Suprapubic skin (tissue), 4 donors: Measurements from ENCODE around the gene TMEM213. TPM values are rescaled to one million over a fixed set of nuclear protein-coding genes. Genes with fewer than 3 reads are reported as not detected.
A peak's percentile ranks its signal among the peaks of the same experiment; 100 is the strongest.

Experiments
- DNase-seq, 2 donors: peaks; one replicate each; pipeline ENCODE4 v3.0.0-alpha.2; 2019; ENCODE audit warnings: low spot score in 2 of 2
- H3K27ac ChIP-seq: fragments of 200-600 bp; sonication (generic); one replicate; pipeline ENCODE4 v1.5.1; 2019
- H3K27me3 ChIP-seq: fragments of 200-600 bp; sonication (generic); one replicate; pipeline ENCODE4 v1.5.1; 2019
- H3K36me3 ChIP-seq: fragments of 200-600 bp; sonication (generic); one replicate; pipeline ENCODE4 v1.5.1; 2019
- H3K4me1 ChIP-seq: fragments of 200-600 bp; sonication (generic); one replicate; pipeline ENCODE4 v1.5.1; 2019
- H3K4me3 ChIP-seq: fragments of 200-600 bp; sonication (generic); one replicate; pipeline ENCODE4 v1.5.1; 2019; ENCODE audit warnings: mild to moderate bottlenecking
- H3K9me3 ChIP-seq: fragments of 200-600 bp; sonication (generic); one replicate; pipeline ENCODE4 v1.5.1; 2019
- CTCF ChIP-seq, 2 donors: fragments of 200-600 bp in 1 of 2; fragments of 450-650 bp in 1 of 2; sonication (generic) in 1 of 2; IDR thresholded peaks; one replicate each; pipeline ENCODE4 v1.5.1; 2016 to 2019; ENCODE audit warnings: antibody characterized with exemption in 2 of 2, mild to moderate bottlenecking in 1 of 2, moderate library complexity in 1 of 2
- EP300 ChIP-seq: sonication (generic); formaldehyde crosslinking; IDR thresholded peaks from one replicate; pipeline ENCODE4 v1.6.1; 2017; ENCODE audit warnings: antibody characterized with exemption
- POLR2A ChIP-seq, 2 donors: fragments of 450-650 bp; IDR thresholded peaks; one replicate each; pipeline ENCODE4 v1.6.1; 2017; ENCODE audit warnings: antibody characterized with exemption in 2 of 2, mild to moderate bottlenecking in 2 of 2, moderate library complexity in 2 of 2
- POLR2AphosphoS5 ChIP-seq, 3 donors: sonication (generic); formaldehyde crosslinking; IDR thresholded peaks; one replicate each; pipeline ENCODE4 v1.6.1; 2017; ENCODE audit warnings: antibody characterized with exemption in 3 of 3
- WGBS: methylation state at CpG from one replicate; pipeline ENCODE4 v1.1.5; 2018; 5-methylcytosine and 5-hydroxymethylcytosine counted together
- total RNA-seq, 4 donors: library from RNA; depleted of rRNA; stranded (reverse); fragments of >200 nt; gene quantifications; one replicate each; pipeline ENCODE4 v1.1.0, GENCODE V29; 2016

Gene TMEM213
- total RNA-seq, 4 donors from 2014 or later, result 11.4 to 20.8 (median 14.8) TPM

- Histone ChIP-seq H3K9me3 (no peaks in the 10 kb centered on the region), H3K4me3 (no peak overlapping the region), H3K36me3 (peaks cover 14% of the 10 kb centered on the region), H3K4me1 (no peaks in the 10 kb centered on the region), H3K27ac (no peak overlapping the region), H3K27me3 (no peaks in the 10 kb centered on the region)
- no peak for DNase-seq
- no peak for TF ChIP-seq CTCF (IDR thresholded peaks at IDR 0.05)
- no peak for TF ChIP-seq POLR2AphosphoS5 (IDR thresholded peaks at IDR 0.05)
- TF ChIP-seq EP300, result no peak
- TF ChIP-seq POLR2A (IDR thresholded peaks at IDR 0.05), result no peak
- WGBS, result 97% methylated on average over 9 of the region's 9 CpGs
Measured at GRCh38 chr7:138863931-138864330, 66.1 kb downstream of the TMEM213 start.

GRCh38 chr7:138864667-138865066, 66.9 kb downstream of the TMEM213 start:
- H3K9me3 ChIP-seq, result no peaks in the 10 kb centered on the region
- no peaks in the 10 kb centered on the region for H3K4me1 ChIP-seq
- H3K4me3 ChIP-seq, result no peak overlapping the region
- no peaks in the 10 kb centered on the region for H3K27me3 ChIP-seq
- TF ChIP-seq POLR2AphosphoS5 (IDR thresholded peaks at IDR 0.05) (peak in 1 of 3 donors; percentile 28), EP300 (no peak)
- no peak overlapping the region for H3K27ac ChIP-seq
- no peak for DNase-seq
- peaks cover 20% of the 10 kb centered on the region for H3K36me3 ChIP-seq
- 46% methylated on average over 3 of the region's 3 CpGs for WGBS

GRCh38 chr7:138865843-138866242, 68.0 kb downstream of the TMEM213 start:
- WGBS, result 65% methylated on average over 4 of the region's 4 CpGs
- Histone ChIP-seq H3K4me3 (no peak overlapping the region), H3K4me1 (no peaks in the 10 kb centered on the region), H3K27me3 (no peaks in the 10 kb centered on the region), H3K9me3 (no peaks in the 10 kb centered on the region), H3K27ac (no peak overlapping the region), H3K36me3 (peaks cover 18% of the 10 kb centered on the region)
- no peak for DNase-seq
- TF ChIP-seq POLR2AphosphoS5 (IDR thresholded peaks at IDR 0.05) (no peak), POLR2A (IDR thresholded peaks at IDR 0.05) (no peak), EP300 (no peak), CTCF (IDR thresholded peaks at IDR 0.05) (no peak)

GRCh38 chr7:138866353-138866752, 68.6 kb downstream of the TMEM213 start:
- TF ChIP-seq CTCF (IDR thresholded peaks at IDR 0.05) (no peak), POLR2A (IDR thresholded peaks at IDR 0.05) (no peak), POLR2AphosphoS5 (IDR thresholded peaks at IDR 0.05) (no peak), EP300 (no peak)
- no peak for DNase-seq
- no peaks in the 10 kb centered on the region for H3K4me1 ChIP-seq
- H3K4me3 ChIP-seq, result no peak overlapping the region
- H3K27ac ChIP-seq, result no peak overlapping the region
- peaks cover 18% of the 10 kb centered on the region for H3K36me3 ChIP-seq
- H3K27me3 ChIP-seq, result no peaks in the 10 kb centered on the region
- WGBS, result 97% methylated on average over 9 of the region's 9 CpGs
- H3K9me3 ChIP-seq, result no peaks in the 10 kb centered on the region

- Histone ChIP-seq H3K27ac (no peak overlapping the region), H3K4me1 (no peaks in the 10 kb centered on the region), H3K9me3 (no peaks in the 10 kb centered on the region), H3K27me3 (no peaks in the 10 kb centered on the region), H3K4me3 (no peak overlapping the region), H3K36me3 (peaks cover 18% of the 10 kb centered on the region)
- no peak for DNase-seq
- TF ChIP-seq POLR2A (IDR thresholded peaks at IDR 0.05) (no peak), EP300 (no peak), CTCF (IDR thresholded peaks at IDR 0.05) (no peak), POLR2AphosphoS5 (IDR thresholded peaks at IDR 0.05) (no peak)
- WGBS, result 93% methylated on average over 18 of the region's 19 CpGs
Measured at GRCh38 chr7:138867744-138868143, 70.0 kb downstream of the TMEM213 start.

- H3K36me3 ChIP-seq, result peaks cover 18% of the 10 kb centered on the region
- no peak overlapping the region for H3K4me3 ChIP-seq
- no peak for DNase-seq
- H3K27me3 ChIP-seq, result no peaks in the 10 kb centered on the region
- WGBS, result 96% methylated on average over 14 of the region's 14 CpGs
- H3K9me3 ChIP-seq, result no peaks in the 10 kb centered on the region
- TF ChIP-seq POLR2AphosphoS5 (IDR thresholded peaks at IDR 0.05) (no peak), POLR2A (IDR thresholded peaks at IDR 0.05) (no peak), CTCF (IDR thresholded peaks at IDR 0.05) (no peak), EP300 (no peak)
- H3K4me1 ChIP-seq, result no peaks in the 10 kb centered on the region
- no peak overlapping the region for H3K27ac ChIP-seq
Measured at GRCh38 chr7:138868711-138869110, 70.9 kb downstream of the TMEM213 start.
